Tibial nerve (tissue), 4 donors: Measurements from ENCODE around the gene GNAQ.

Experiments
- CTCF ChIP-seq, 5 experiments: fragments of 200-600 bp in 3 of 5; fragments of 450-650 bp in 2 of 5; sonication (generic) in 3 of 5; IDR thresholded peaks; one replicate each; pipeline ENCODE4 v1.5.1; 2016 to 2019; ENCODE audit warnings: antibody characterized with exemption in 5 of 5, mild to moderate bottlenecking in 3 of 5, moderate library complexity in 2 of 5
- EP300 ChIP-seq, 2 donors: sonication (generic); formaldehyde crosslinking; IDR thresholded peaks; one replicate each; pipeline ENCODE4 v1.6.1; 2017; ENCODE audit warnings: antibody characterized with exemption in 2 of 2, mild to moderate bottlenecking in 1 of 2
- POLR2A ChIP-seq, 2 donors: fragments of 450-650 bp; IDR thresholded peaks; one replicate each; pipeline ENCODE4 v1.6.1; 2017; ENCODE audit warnings: antibody characterized with exemption in 2 of 2, mild to moderate bottlenecking in 2 of 2, moderate library complexity in 2 of 2

DNA sequence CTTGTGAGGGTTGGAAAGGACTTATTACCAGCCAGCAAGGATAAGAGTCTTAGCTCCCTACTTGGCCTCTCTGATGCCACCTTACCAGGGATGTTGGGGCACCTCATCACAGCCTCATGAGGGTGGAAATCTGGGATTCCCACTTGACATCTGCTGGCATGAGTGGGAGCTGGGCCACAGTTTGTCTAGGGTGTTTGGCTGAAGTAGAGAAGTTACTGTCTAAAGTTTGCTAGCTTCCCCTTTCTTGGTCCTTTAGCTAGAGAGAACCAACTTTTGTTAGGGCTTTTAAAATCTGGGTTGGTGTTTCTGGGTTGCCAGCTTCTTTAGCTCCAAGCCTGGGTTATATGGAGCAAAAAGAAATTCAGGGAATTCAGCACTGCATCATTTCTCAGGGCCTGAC is 326.0 kb downstream of the GNAQ start:
- TF ChIP-seq CTCF (IDR thresholded peaks at IDR 0.05), result no peak
- no peak for TF ChIP-seq POLR2A (IDR thresholded peaks at IDR 0.05)
- no peak for TF ChIP-seq EP300 (IDR thresholded peaks at IDR 0.05)
